Motor neuron (in vitro differentiated cells): ENCODE measurements around the gene PANK3. TPM values are rescaled to one million over a fixed set of nuclear protein-coding genes. Genes with fewer than 3 reads are reported as not detected.
A peak's percentile ranks its signal among the peaks of the same experiment; 100 is the strongest.

Source experiments
- ATAC-seq, 8 experiments: fragments of 200-7000 bp; cut with Tn5 transposase; replicated peaks in 6 of 8; 2 replicates each; pipeline ENCODE4 v1.8.0; 2021; ENCODE audit warnings: mild to moderate bottlenecking in 8 of 8, moderate library complexity in 8 of 8
- H3K27ac ChIP-seq, 2 donors: fragments of 250-450 bp; sonication (Bioruptor Pico); 2 replicates each; pipeline ENCODE4 v1.9.0; 2021; ENCODE audit warnings: antibody characterized with exemption in 2 of 2, mild to moderate bottlenecking in 2 of 2, moderate library complexity in 1 of 2
- H3K4me1 ChIP-seq, 2 donors: fragments of 250-450 bp; sonication (Bioruptor Pico); replicated peaks in 1 of 2; 2 replicates each; pipeline ENCODE4 v1.6.1; 2021; ENCODE audit warnings: antibody characterized with exemption in 2 of 2, mild to moderate bottlenecking in 2 of 2, moderate library complexity in 1 of 2
- H3K4me3 ChIP-seq, 5 donors: fragments of 250-450 bp; sonication (Bioruptor Pico); 2 replicates each; pipeline ENCODE4 v1.9.0; 2021; ENCODE audit warnings: antibody characterized with exemption in 5 of 5, mild to moderate bottlenecking in 5 of 5, moderate library complexity in 4 of 5
- WGBS, 10 experiments: fragments of 450-650 bp; shearing (Covaris generic); methylation state at CpG; one replicate each; pipeline ENCODE4 v1.0.0; 2022; 5-methylcytosine and 5-hydroxymethylcytosine counted together
- in situ Hi-C, 9 experiments: fragments of 400-800 bp; cut with MboI; loops; one replicate each; pipeline ENCODE4 v1.15.0; 2021; ENCODE audit warnings: low sequenced_read_pairs in 9 of 9, low pct_unique_long_range_greater_than_20kb in 2 of 9; ENCODE audit not compliant: unreplicated experiment in 9 of 9
- total RNA-seq, 8 experiments: library from RNA; unstranded; fragments of 300-600 nt; gene quantifications; 2 replicates each; pipeline versions ENCODE4 v1.2.3 to v1.2.4, GENCODE V29; 2022

Gene PANK3
- 10 to 100 TPM; 44.3 to 82.0 (median 65.6) TPM for total RNA-seq

DNA sequence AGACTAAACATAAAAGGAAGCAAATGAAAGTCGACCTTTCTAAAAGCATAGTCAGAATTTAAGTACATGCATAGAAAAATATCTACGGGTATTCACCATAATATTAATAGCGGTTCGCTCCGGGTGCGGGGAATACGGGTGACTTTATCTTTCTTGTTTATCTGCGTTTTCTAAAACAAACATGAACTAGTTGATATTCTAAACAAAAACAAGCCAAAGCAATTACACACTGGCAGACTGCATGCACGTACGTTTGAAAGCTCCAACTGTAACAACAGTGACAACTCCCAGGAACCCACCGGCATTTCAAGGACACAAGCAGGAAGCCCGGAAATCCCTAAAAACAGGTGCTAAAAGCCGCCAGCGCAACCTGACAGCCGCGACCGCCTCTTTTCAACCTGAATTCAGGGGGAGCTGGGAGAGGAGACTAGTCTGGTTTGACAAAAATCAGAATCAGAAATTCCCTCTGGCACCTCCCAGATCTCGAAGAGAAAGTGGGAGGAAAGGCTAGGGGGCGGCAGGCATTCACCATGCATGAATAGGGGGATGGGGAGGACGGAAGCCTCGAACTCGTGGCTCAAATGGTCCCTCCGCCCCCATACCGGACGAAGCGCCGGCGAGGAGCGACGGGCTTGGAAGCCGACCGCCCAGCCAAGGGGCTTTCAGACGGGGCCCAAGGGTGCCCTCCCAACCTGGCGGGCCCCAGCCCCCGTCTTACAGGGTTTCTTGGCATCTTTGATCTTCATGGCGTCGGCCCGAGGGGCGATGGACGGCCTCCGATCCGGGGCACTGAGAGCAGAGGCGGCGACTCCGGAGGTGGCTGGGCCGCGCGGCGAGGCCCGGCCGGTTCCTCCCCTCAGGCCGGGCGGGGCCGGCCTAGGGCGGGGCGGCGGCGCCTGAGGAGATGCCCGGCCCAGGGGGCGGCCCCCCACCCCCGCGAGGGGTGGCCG is at the start of gene PANK3:
Gene PANK3 (minus strand): TSS at position 831 of the 950 bp plus-strand sequence. CDS start 85 bp downstream, at position 746.
- 0 to 2% (median 0%) methylated on average over 1 to 19 of the region's 63 CpGs for WGBS, 10 experiments
- Histone ChIP-seq H3K4me3 (peak within 1 kb of the TSS; percentile 73 to 95 (median 84)), H3K4me1 (peaks cover 9 to 27% of the 10 kb centered on the region in 2 donors), H3K27ac (peak within 1 kb of the TSS; percentile 94 to 95)
- in situ Hi-C loops, result no loop called here
- ATAC-seq, result peak; percentile 72 to 77 (median 76)

GRCh38 chr5:168624850-168625364 is 45.7 kb upstream of the PANK3 start:
- Histone ChIP-seq H3K27ac (no peak overlapping the region), H3K4me3 (no peak overlapping the region), H3K4me1 (no peaks in the 10 kb centered on the region)
- no peak for ATAC-seq
- in situ Hi-C loops, result no loop called here
- WGBS, 10 experiments, result 47 to 100% (median 73%) methylated on average over 2 to 3 of the region's 3 CpGs; no CpG with 5 or more reads in 2 of the 10 experiments

DNA sequence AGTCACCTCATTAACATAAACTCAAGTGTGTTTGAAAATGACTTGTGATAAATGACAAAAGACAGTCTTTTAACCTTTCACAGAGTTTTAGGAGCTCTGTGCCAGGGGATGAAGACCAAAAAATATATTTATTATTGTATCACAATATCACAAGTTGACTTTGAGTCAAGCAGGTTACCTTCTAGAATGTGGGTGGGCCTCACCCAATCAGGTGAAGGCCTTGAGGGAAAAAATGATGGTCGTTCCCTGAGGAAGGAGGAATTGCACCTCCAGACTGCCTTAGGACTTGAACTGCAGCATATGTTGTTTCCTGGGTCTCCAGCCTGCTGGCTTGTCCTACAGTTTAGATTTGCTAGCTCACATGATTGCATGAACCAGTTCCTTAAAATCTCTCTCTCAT is 41.6 kb upstream of the PANK3 start:
- 50 to 88% (median 61%) methylated on average over 1 of the region's 1 CpG; no CpG with 5 or more reads in 4 of the 10 experiments for WGBS, 10 experiments
- no peak for ATAC-seq
- H3K27ac ChIP-seq, result no peak overlapping the region
- no peaks in the 10 kb centered on the region for H3K4me1 ChIP-seq
- H3K4me3 ChIP-seq, result no peak overlapping the region
- in situ Hi-C loops, result no loop called here

GRCh38 chr5:168614661-168615060 is 35.5 kb upstream of the PANK3 start:
- H3K27ac ChIP-seq, result no peak overlapping the region
- ATAC-seq, result no peak
- peaks cover 0 to 4% of the 10 kb centered on the region in 2 donors for H3K4me1 ChIP-seq
- H3K4me3 ChIP-seq, result no peak overlapping the region
- WGBS, 10 experiments, result 83 to 100% (median 93%) methylated on average over 2 to 5 of the region's 10 CpGs; no CpG with 5 or more reads in 5 of the 10 experiments
- in situ Hi-C loops, result no loop called here

- 17 to 80% (median 32%) methylated on average over 1 of the region's 1 CpG; no CpG with 5 or more reads in 2 of the 10 experiments for WGBS, 10 experiments
- Histone ChIP-seq H3K4me1 (peaks cover 0 to 4% of the 10 kb centered on the region in 2 donors), H3K27ac (no peak overlapping the region), H3K4me3 (no peak overlapping the region)
- ATAC-seq, result no peak
- in situ Hi-C loops, result no loop called here
These were observed 34.8 kb upstream of the PANK3 start for GRCh38 chr5:168613996-168614395.

DNA sequence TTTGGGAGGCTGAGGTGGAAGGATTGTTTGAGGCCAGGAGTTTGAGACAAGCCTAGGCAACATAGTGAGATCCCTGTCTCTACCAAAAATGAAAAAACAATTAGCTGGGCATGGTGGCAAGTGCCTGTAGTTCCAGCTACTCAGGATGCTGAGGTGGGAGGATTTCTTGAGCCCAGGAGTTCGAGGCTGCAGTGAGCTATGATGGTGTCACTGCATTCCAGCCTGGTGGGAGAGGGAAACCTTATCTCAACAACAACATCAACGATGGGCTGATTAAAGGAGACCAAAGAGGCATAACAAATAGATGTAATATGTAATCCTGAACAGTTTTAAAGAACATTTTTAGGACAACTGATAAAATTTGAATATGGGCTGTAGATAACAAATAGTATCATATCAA is 34.2 kb upstream of the PANK3 start:
- WGBS, 10 experiments, result 0 to 89% (median 50%) methylated on average over 1 to 2 of the region's 2 CpGs; no CpG with 5 or more reads in 2 of the 10 experiments

DNA sequence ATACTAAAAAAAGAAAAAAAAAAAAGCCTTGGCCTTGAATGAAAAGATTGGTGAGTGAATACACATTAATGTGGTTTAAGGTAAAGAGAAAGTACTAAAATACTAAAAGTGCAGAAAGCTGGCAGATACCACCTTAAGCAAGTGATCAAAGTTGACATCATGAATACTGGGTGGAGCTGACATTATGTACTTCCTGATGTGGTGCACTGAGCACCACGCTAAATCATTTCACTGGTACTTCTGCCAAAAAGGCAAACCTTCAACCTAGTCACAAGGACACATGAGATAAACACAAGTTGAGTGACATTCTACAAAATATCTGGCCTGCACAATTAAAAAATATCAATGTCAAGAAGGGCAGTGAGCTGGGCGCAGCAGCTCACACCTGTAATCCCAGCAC is 33.8 kb upstream of the PANK3 start:
- WGBS, 10 experiments, result 0 to 100% (median 83%) methylated on average over 1 to 2 of the region's 2 CpGs; no CpG with 5 or more reads in 4 of the 10 experiments
- peaks cover 0 to 4% of the 10 kb centered on the region in 2 donors for H3K4me1 ChIP-seq
- H3K27ac ChIP-seq, result no peak overlapping the region
- no peak overlapping the region for H3K4me3 ChIP-seq
- in situ Hi-C loops, result no loop called here
- peak in 2 of 8 experiments; percentile 74 to 82 for ATAC-seq

More for the DNA sequence above, 34.2 kb upstream of the PANK3 start:
- ATAC-seq, result no peak
- H3K4me3 ChIP-seq, result no peak overlapping the region
- no peak overlapping the region for H3K27ac ChIP-seq
- H3K4me1 ChIP-seq, result peaks cover 0 to 4% of the 10 kb centered on the region in 2 donors
- in situ Hi-C loops, result no loop called here

- in situ Hi-C loops, result no loop called here
- H3K27ac ChIP-seq, result no peak overlapping the region
- no peak for ATAC-seq
- WGBS, 10 experiments, result 38 to 86% (median 60%) methylated on average over 1 to 4 of the region's 4 CpGs; no CpG with 5 or more reads in 1 of the 10 experiments
- peaks cover 0 to 4% of the 10 kb centered on the region in 2 donors for H3K4me1 ChIP-seq
- no peak overlapping the region for H3K4me3 ChIP-seq
These were observed 33.0 kb upstream of the PANK3 start for GRCh38 chr5:168612123-168612522.

DNA sequence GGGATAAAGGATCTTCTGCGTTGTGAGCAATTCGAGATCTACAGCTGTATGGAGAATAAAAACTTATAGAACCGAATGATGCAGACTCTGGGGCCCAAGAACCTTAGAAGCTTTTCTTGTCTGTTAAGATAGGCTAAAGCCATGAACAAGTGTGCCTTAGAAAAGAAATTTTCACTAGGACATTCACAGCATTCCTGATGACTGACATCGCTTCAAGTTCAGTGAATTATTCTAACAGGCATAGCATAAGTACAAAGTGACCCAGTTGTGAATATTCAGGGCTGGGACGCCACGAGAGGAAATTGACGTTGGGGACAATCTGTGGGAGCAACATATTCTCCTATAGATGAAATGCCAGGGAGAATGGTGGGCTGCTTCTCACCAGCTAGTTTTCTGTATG is 32.0 kb upstream of the PANK3 start:
- peaks cover 0 to 4% of the 10 kb centered on the region in 2 donors for H3K4me1 ChIP-seq
- in situ Hi-C loops, result no loop called here
- H3K27ac ChIP-seq, result no peak overlapping the region
- ATAC-seq, result peak in 3 of 8 experiments; percentile 32 to 86 (median 77)
- H3K4me3 ChIP-seq, result no peak overlapping the region
- 24 to 86% (median 69%) methylated on average over 3 to 7 of the region's 7 CpGs for WGBS, 10 experiments

GRCh38 chr5:168609806-168610482 is 30.8 kb upstream of the PANK3 start:
- ATAC-seq, result no peak
- WGBS, 10 experiments, result 0 to 100% (median 89%) methylated on average over 1 to 3 of the region's 3 CpGs; no CpG with 5 or more reads in 1 of the 10 experiments
- Histone ChIP-seq H3K27ac (no peak overlapping the region), H3K4me1 (peaks cover 0 to 4% of the 10 kb centered on the region in 2 donors), H3K4me3 (no peak overlapping the region)
- in situ Hi-C loops, result no loop called here

- H3K4me3 ChIP-seq, result no peak overlapping the region
- ATAC-seq, result no peak
- peaks cover 0 to 4% of the 10 kb centered on the region in 2 donors for H3K4me1 ChIP-seq
- in situ Hi-C loops, result no loop called here
- WGBS, 10 experiments, result 40 to 100% (median 86%) methylated on average over 1 to 2 of the region's 2 CpGs; no CpG with 5 or more reads in 3 of the 10 experiments
- H3K27ac ChIP-seq, result no peak overlapping the region
These were observed 29.7 kb upstream of the PANK3 start for GRCh38 chr5:168608821-168609220.

- Histone ChIP-seq H3K27ac (no peak overlapping the region), H3K4me3 (no peak overlapping the region), H3K4me1 (peaks cover 0 to 4% of the 10 kb centered on the region in 2 donors)
- 53 to 100% (median 80%) methylated on average over 1 to 6 of the region's 6 CpGs; no CpG with 5 or more reads in 2 of the 10 experiments for WGBS, 10 experiments
- in situ Hi-C loops, result no loop called here
- no peak for ATAC-seq
These were observed 29.2 kb upstream of the PANK3 start for GRCh38 chr5:168608386-168608785.

- WGBS, 10 experiments, result 33 to 100% (median 73%) methylated on average over 1 to 2 of the region's 2 CpGs; no CpG with 5 or more reads in 3 of the 10 experiments
- H3K4me1 ChIP-seq, result peaks cover 0 to 4% of the 10 kb centered on the region in 2 donors
- no peak overlapping the region for H3K27ac ChIP-seq
- in situ Hi-C loops, result no loop called here
- ATAC-seq, result no peak
- H3K4me3 ChIP-seq, result no peak overlapping the region
These were observed 28.8 kb upstream of the PANK3 start for GRCh38 chr5:168607946-168608345.
